ENCODE results near the gene SLC31A2.

SLC31A2 gene

GRCh38 chr9:113185271-113185670 is 34.5 kb downstream of the SLC31A2 start:
- TF ChIP-seq POLR2A (IDR thresholded peaks at IDR 0.05; ENCODE audit: low read depth, low read length) = no peak
- DNase-seq (ENCODE audit: insufficient read length, low spot score) (no peak), FAIRE-seq (peak; percentile 77)

- no peak for TF ChIP-seq POLR2A (IDR thresholded peaks at IDR 0.05; ENCODE audit: low read depth, low read length)
- DNase-seq (ENCODE audit: insufficient read length, low spot score) (no peak), FAIRE-seq (peak; percentile 62)
Observed at GRCh38 chr9:113186137-113186755, 35.4 kb downstream of the SLC31A2 start.

- no peak for TF ChIP-seq POLR2A (IDR thresholded peaks at IDR 0.05; ENCODE audit: low read depth, low read length)
- FAIRE-seq (peak; percentile 100), DNase-seq (ENCODE audit: insufficient read length, low spot score) (peak; percentile 75)
Observed at GRCh38 chr9:113187929-113188595, 37.3 kb downstream of the SLC31A2 start.

- FAIRE-seq (no peak), DNase-seq (ENCODE audit: insufficient read length, low spot score) (no peak)
- TF ChIP-seq POLR2A (IDR thresholded peaks at IDR 0.05; ENCODE audit: low read depth, low read length) = no peak
Observed at GRCh38 chr9:113192455-113192854, 41.6 kb downstream of the SLC31A2 start.

- FAIRE-seq (no peak), DNase-seq (ENCODE audit: insufficient read length, low spot score) (no peak)
- TF ChIP-seq POLR2A (IDR thresholded peaks at IDR 0.05; ENCODE audit: low read depth, low read length) = no peak
Observed at GRCh38 chr9:113199683-113200329, 49.0 kb downstream of the SLC31A2 start.

- TF ChIP-seq POLR2A (IDR thresholded peaks at IDR 0.05; ENCODE audit: low read depth, low read length) = no peak
- no peak for FAIRE-seq
- no peak for DNase-seq (ENCODE audit: insufficient read length, low spot score)
Observed at GRCh38 chr9:113205432-113205831, 54.6 kb downstream of the SLC31A2 start.

GRCh38 chr9:113205861-113206260 is 55.1 kb downstream of the SLC31A2 start:
- FAIRE-seq = peak; percentile 11
- no peak for TF ChIP-seq POLR2A (IDR thresholded peaks at IDR 0.05; ENCODE audit: low read depth, low read length)
- no peak for DNase-seq (ENCODE audit: insufficient read length, low spot score)

- FAIRE-seq = no peak
- DNase-seq (ENCODE audit: insufficient read length, low spot score) = no peak
- TF ChIP-seq POLR2A (IDR thresholded peaks at IDR 0.05; ENCODE audit: low read depth, low read length) = no peak
Observed at GRCh38 chr9:113210815-113211214, 60.0 kb downstream of the SLC31A2 start.

Measured in H54 (cell line).